GM19463 (cell line): Measurements from ENCODE around the gene ARHGEF11.

Experiments used
- ATAC-seq: cut with Tn5 transposase; IDR thresholded peaks from one replicate; pipeline ENCODE4 v1.9.1; 2021; ENCODE audit warnings: mild to moderate bottlenecking, moderate library complexity; ENCODE audit not compliant: unreplicated experiment

ARHGEF11 gene

GRCh38 chr1:156913809-156914387 is 131.6 kb downstream of the ARHGEF11 start:
- ATAC-seq, result no peak

GRCh38 chr1:156912861-156913808 is 132.4 kb downstream of the ARHGEF11 start:
- no peak for ATAC-seq

- no peak for ATAC-seq
These were observed 133.2 kb downstream of the ARHGEF11 start for GRCh38 chr1:156912310-156912709.

GRCh38 chr1:156911577-156912298 is 133.8 kb downstream of the ARHGEF11 start:
- ATAC-seq, result no peak

DNA sequence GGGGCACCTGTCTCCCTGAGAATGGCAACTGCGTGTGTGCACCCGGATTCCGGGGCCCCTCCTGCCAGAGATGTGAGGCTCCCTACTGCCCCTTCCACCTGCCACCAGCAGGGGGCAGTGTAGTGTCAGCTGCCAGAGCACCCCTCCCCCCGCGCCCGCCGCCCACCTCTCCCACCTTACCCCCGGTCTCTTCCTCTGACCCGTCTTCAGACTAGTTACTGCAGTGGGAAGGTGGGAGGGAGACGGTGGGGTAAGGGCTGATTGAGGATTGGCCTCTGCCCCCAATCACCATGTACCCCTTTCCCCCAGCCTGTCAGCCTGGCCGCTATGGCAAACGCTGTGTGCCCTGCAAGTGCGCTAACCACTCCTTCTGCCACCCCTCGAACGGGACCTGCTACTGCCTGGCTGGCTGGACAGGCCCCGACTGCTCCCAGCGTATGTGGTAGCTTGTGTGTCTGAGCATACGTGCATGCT is 135.2 kb downstream of the ARHGEF11 start:
- ATAC-seq, result no peak

GRCh38 chr1:156909671-156910070 is 135.9 kb downstream of the ARHGEF11 start:
- ATAC-seq, result no peak

GRCh38 chr1:156908955-156909354 is 136.6 kb downstream of the ARHGEF11 start:
- ATAC-seq, result no peak

GRCh38 chr1:156908541-156908940 is 137.0 kb downstream of the ARHGEF11 start:
- no peak for ATAC-seq

GRCh38 chr1:156906206-156906906 is 139.2 kb downstream of the ARHGEF11 start:
- no peak for ATAC-seq

- ATAC-seq, result no peak
These were observed 139.9 kb downstream of the ARHGEF11 start for GRCh38 chr1:156905651-156906050.

DNA sequence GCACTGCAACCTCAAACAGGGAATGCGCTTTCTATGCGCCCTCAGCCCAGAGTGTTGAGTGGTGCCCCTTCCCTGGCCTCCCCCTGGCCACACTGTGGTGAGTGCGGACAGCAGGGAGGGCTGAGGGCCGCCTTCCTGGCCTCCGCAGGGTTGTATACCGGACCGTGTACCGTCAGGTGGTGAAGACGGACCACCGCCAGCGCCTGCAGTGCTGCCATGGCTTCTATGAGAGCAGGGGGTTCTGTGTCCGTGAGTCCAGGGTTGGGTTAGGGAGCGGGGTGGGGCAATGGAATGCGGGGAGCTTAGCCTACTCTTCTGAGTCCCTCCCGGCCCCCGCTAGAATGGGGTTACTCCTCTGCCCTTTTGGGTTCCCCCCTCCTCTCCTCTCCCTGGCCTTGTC is 140.4 kb downstream of the ARHGEF11 start:
- no peak for ATAC-seq

GRCh38 chr1:156904187-156904959 is 141.2 kb downstream of the ARHGEF11 start:
- ATAC-seq, result no peak

DNA sequence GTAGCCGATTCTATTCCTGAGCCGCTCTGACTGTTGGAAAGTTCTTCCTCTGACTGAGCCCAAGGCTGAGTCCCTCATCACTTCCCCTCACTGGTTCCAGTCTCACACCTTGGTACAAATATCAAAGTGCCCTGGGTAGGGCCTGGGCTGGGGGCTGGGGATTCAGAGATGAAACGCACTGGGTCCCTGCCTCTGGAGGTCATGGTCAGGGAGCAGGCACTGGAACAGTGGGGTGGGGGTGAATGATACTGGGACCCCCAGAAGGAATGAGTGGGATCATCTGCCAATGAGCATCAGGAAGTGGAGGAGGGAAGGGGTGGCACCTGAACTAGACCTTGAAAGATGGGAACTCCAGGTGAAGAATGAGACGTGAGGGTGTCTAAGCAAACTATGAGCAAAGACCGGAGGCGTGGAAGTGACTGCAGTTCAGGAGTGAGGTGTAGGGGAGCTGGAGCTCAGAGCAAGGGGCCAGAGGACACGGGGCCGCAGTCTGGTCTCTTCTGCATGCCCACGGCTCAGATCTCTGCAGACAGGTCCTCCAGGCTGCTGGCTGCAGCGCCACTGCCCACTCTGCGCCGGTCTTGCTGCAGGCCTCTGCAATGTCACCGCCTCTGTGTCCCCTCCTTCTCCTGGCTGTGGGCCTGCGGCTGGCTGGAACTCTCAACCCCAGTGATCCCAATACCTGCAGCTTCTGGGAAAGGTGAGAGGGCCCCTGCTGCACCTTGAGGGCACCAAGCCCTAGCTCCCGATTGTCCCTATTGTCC is 142.0 kb downstream of the ARHGEF11 start:
- ATAC-seq, result no peak

DNA sequence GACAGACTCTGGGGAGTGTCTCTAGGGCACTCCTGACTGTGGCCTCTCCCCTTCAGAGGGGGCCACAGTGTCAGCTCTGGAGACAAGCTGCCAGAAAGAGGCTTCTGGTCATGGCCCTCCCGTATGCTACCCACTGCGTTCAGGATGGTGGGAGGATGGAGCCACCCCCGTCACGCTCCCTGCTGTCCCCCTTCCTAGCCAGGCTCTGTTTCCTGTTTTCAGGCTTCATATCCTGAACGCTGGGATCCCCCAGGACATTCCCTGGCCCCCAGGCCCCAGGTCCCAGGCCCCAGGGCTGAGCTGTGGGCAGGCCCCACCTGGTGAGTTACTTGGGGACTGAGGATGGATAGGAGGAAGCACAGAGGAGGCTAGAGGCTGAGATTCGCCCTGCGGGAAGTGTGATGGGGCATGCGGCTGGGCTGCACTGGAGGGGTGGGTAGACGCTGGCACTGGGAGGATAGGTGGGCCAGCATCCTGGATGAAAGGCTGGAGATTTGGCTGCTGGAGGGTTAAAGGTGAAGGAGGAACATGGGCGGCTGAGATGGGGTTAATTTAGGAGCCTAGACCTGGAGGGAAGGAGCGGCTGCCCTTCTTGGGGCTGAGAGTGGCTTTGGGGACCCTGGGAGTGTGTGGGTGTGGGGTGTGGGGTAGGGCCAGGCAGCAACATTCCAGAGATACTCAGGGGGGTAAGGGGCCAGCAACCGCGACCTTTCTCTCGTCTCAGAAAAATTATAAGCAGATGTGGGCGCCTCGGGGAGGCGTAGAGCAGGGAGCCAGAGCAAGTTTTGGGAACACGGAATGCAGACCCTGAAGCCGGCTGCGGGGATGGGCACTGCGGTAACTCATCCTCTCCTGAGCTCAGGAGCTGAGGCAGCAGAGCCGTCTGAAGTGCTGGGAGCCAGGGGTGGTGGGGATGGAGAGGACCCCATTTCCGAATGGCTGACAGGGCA is 143.3 kb downstream of the ARHGEF11 start:
- no peak for ATAC-seq

- no peak for ATAC-seq
These were observed 144.0 kb downstream of the ARHGEF11 start for GRCh38 chr1:156901590-156901900.

- no peak for ATAC-seq
These were observed 144.5 kb downstream of the ARHGEF11 start for GRCh38 chr1:156900896-156901589.

- no peak for ATAC-seq
These were observed 145.4 kb downstream of the ARHGEF11 start for GRCh38 chr1:156899956-156900718.
